GM18858 (cell line): Measurements from ENCODE around the gene KRI1.
"Not testable (repeated sequence)": the region's sequence is repeated elsewhere in the genome, so short reads cannot be mapped to it uniquely, and the experiment has no call there.

Experiments
- ATAC-seq: cut with Tn5 transposase; IDR thresholded peaks from one replicate; pipeline ENCODE4 v1.9.1; 2021; ENCODE audit not compliant: unreplicated experiment

KRI1 gene

DNA sequence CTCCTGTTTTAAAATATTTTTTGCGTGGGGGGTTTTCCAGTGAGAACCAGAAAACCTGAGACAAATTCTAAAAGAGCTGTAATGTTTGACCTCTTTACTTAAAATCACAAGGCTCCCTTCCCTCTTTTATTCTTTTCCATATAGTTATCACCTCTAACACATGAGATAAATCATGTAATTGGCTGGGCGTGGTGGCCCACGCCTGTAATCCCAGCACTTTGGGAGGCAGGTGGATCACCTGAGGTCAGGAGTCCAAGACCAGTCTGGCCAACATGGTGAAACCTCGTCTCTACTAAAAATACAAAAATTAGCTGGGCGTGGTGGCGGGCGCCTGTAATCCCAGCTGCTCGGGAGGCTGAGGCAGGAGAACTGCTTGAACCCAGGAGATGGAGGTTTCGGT lies 14.8 kb downstream of the KRI1 start:
- not testable (repeated sequence) for ATAC-seq

DNA sequence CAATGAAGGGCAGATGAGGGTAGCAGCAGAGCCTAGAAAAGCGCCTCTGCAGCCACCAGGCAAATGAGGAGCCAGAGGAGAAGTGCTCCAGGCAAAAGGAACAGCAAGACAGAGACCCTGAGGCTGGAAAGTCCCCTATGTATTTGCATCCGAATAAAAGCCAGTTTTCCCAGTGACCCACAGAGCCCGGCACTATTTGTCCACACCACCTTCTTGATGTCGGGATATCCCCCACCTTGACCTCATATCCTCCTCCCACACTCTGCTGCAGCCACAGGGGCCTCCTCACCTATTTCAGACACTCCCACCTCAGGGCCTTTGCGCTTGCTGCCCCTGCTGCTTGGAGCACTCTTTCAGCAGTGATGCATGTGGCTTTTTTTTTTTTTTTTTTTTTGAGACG lies 15.5 kb downstream of the KRI1 start:
- no peak for ATAC-seq

DNA sequence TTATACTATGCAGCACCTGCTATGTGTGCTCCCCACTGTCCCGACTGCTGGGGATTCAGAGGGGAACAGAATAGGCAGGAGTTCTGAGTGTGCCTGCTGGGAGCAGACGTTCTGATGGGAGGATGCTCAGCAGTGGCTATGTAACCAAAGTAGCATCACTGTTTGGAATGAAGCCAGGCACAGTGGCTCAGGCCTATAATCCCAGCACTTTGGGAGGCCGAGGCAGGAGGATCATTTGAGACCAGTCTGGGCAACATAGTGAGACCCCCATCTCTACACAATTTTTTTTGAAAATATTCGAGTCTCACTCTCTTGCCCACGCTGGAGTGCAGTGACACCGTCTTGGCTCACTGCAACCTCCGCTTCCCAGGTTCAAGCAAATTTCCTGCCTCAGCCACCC lies 16.1 kb downstream of the KRI1 start:
- ATAC-seq, result no peak

GRCh38 chr19:10548746-10549276 lies 17.0 kb downstream of the KRI1 start:
- no peak for ATAC-seq

DNA sequence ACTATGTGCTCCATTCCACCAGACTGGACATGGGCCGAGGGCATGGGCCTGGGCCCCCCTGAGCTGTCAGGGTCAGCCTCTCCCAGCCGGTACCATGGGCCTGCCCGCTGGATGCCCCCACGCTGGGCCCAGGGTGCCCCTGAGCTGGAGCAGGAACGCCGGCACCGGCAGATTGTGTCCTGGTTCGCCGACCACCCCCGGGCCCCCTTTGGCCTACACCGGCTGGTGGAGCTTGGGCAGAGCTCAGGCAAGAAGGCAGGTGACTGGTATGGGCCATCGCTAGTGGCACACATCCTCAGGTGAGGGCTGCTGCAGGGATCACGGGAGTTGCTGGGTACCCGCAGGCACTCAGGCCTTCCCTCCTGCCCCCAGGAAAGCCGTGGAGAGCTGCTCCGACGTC lies 19.0 kb downstream of the KRI1 start:
- ATAC-seq, result no peak

DNA sequence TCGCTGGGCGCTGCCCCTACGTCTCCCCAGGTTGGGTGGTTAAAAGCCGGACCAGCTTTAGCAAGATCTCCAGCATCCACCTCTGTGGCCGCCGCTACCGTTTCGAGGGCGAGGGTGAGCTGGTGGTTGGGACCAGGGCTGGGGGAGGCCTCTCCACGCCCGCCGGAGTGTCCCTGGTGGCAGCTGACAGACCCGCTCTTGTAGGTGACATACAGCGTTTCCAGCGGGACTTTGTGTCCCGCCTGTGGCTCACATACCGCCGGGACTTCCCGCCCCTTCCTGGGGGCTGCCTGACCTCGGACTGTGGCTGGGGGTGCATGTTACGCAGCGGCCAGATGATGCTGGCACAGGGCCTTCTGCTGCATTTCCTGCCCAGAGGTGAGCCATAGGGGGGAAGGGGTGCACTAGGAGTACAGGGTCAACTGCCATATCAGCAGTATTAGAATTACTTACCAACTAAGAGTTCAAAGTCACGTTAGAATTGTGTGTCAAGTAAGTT lies 21.0 kb downstream of the KRI1 start:
- no peak for ATAC-seq

DNA sequence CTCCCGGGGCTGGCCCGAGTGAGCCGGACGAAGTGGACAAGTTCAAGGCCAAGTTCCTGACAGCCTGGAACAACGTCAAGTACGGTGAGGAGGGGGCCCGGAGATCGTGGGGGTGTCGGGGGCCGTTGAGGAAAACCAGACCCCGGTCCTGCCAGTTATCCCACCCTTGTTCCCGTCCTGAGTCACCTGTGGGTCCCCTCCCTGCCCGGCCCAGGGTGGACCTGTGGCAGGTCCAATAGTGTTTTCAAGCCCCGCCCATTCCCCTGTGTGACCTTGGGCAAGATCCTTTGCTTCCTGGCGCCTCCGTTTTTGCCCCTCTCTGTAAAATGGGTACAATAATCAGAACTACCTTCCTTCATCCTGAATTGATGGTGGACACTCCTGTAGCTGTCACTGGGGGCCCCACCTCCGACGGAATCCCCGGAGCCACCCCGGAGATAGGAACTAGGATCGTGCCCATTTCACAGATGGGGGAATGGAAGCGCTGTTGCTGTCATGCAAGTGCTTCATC lies 21.5 kb downstream of the KRI1 start:
- no peak for ATAC-seq

DNA sequence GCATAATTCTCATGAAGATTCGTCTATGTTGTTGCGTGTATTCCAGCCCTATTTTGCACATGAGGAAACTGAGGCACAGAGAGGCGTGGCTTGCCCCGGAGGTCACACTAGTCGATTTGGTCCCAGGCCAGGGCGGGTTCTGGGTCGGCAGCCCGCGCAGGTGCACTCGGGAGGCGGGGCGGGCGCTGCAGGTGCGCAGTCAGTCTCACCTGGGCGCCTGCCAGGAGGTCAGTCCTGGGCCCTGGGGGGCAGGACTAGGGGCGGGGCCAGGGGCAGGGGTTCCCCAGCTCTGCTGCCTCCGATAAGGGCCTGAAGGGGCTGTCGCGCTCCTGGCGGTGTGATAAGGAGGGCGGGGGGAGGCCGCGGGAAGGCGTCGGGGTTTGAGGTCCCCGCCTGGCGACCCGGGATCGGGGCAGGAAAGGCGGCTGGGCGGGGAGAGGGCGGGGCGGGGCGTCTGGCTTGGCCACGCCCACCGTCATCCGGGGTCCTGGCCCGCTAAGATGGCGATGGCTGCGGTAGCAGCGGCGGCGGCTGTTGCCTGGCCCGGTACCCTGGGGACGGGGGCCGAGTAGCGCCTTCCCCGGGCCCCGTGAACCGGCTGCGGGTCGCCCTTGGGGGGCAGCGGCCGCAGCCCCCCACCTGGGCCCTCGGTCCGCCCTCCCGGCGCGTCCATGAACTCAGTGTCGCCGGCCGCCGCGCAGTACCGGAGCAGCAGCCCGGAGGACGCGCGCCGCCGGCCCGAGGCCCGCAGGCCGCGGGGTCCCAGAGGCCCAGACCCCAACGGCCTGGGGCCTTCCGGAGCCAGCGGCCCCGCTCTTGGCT lies 22.2 kb downstream of the KRI1 start, which contains the start of gene ATG4D:
ATG4D (plus strand) TSS at position 485 of the 822 bp plus-strand sequence; CDS start at position 672, 187 bp downstream.
- ATAC-seq, result no peak

- no peak for ATAC-seq
These were observed 22.8 kb downstream of the KRI1 start for GRCh38 chr19:10543059-10543419.

DNA sequence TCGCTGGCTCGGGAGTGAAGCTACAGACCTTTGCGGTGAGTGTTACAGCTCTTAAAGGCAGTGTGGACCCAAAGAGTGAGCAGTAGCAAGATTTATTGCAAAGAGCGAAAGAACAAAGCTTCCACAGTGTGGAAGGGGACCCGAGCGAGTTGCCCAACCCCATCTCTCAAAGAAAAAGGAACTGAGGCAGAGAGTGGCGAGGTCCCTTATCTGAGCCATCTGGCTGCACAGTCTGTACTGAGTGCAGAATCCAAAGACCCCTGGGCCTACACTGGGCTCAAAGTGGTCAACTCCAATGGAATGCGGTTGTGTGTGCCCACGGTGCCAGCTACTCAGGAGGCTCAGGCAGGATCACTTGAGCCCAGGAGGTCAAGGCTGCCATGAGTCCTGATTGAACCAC lies 26.8 kb downstream of the KRI1 start:
- not testable (repeated sequence) for ATAC-seq

DNA sequence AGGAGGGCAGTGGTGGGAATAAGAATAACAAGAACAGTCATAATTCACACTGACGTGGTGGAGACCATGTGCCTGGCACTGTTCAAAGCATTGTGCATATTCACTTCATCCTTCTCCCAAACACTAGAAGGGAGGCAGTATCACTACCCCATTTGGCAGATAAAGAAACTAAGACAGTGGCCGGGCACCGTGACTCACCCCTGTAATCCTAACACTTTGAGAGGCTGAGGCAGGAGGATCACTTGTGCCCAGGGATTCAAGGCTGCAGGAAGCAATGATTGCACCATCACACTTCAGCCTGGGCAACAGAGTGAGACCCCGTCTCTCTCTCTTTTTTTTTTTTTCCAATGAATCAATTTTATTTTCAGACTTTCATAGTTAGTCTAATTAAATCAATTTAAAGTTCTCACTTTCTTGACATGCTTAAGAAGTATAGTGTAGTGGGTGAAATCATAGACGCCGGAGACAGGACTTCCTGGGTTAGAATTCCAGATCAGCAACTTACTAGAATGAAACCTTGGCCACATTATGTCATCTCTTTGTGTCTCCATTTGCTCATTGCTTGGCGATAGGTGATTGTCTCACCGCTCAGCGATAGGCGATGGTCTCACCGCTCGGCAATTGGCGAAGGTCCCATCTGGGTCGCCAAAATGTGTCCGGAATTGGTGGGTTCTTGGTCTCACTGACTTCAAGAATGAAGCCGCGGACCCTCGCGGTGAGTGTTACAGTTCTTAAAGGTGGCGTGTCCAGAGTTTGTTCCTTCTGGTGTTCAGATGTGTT lies 27.4 kb downstream of the KRI1 start:
- ATAC-seq, result no peak

GRCh38 chr19:10537668-10538067 lies 28.1 kb downstream of the KRI1 start:
- no peak for ATAC-seq

DNA sequence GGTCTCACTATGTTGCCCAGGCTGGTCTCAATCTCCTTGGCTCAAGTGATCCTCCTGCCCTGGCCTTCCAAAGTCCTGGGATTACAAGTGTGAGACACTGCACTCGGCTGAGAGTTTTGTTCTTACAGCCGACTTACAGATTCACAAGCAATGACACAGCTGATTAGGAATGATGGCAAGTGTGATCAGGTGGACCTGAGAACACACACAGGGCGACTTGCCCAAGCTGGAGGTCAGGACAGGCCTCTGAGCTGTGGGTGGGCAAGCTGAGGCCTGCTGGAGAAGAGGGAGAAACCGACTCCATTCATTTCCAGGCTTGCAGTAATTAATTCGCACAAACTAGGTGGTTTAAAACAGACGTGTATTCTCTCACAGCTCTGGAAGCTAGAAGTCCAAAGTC lies 30.2 kb downstream of the KRI1 start:
- ATAC-seq, result no peak

DNA sequence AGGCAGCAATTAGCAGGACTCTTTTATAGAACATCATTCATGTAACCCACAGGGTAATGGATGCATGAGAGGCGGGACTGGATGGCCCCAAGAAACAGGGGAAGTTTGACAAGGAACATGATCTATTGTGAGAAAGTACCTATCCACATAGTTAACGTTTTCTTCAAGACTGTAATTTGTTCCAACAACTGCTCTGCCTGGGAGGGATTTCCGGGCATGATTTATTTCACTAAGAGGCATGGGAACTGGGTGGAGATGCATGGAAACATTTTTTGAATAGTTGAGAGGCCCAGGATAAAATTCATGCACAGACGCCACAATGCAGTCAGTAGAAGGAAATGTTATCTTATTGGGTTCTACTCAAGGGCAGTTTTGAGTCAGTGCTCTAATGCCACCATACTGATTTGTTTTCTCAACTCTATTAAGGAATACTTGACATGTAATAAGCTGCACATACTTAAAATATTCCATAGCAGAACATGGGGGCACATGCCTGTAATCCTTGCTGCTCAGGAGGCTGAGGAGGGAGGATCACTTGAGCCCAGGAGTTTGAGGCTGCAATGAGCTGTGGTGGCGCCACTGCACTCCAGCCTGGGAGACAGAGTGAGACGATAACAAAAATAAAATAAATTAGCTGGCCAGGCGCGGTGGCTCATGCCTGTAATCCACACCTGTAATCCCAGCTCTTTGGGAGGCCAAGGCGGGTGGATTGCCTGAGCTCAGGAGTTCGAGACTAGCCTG lies 32.0 kb downstream of the KRI1 start:
- no peak for ATAC-seq

DNA sequence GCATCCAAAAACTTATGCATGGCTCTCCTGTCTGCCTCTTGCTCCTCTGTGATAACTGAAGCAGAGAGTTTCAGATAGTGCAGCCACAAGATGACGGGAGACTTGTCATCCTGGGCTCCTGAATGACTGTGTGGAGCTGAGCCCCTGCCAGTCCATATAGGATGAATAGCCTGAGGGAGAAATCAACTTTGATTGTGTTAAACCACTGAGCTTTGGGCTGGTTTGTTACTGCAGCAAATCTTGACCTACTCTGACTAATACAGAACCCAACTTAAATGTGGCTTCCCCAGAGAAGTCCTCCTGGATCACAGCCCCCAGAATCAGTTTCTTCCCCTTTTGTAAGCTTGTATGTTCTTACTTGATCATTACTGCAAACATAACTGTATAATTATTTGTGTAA lies 33.4 kb downstream of the KRI1 start:
- ATAC-seq, result no peak

GRCh38 chr19:10526887-10527286 lies 38.9 kb downstream of the KRI1 start:
- not testable (repeated sequence) for ATAC-seq

GRCh38 chr19:10525636-10526035 lies 40.2 kb downstream of the KRI1 start:
- ATAC-seq, result no peak

- no peak for ATAC-seq
These were observed 42.6 kb downstream of the KRI1 start for GRCh38 chr19:10523135-10523636.

- ATAC-seq, result no peak
These were observed 44.2 kb downstream of the KRI1 start for GRCh38 chr19:10521461-10522171.
